ENCODE measurements around the gene RAB28. TPM values are rescaled to one million over a fixed set of nuclear protein-coding genes. Genes with fewer than 3 reads are reported as not detected.

RAB28 gene
- total and polyA plus RNA-seq, 2 of the 8 experiments (the other 6 are each of a cell fraction or from before 2014, with no cell fraction given): 16.0 to 18.7 TPM

DNA sequence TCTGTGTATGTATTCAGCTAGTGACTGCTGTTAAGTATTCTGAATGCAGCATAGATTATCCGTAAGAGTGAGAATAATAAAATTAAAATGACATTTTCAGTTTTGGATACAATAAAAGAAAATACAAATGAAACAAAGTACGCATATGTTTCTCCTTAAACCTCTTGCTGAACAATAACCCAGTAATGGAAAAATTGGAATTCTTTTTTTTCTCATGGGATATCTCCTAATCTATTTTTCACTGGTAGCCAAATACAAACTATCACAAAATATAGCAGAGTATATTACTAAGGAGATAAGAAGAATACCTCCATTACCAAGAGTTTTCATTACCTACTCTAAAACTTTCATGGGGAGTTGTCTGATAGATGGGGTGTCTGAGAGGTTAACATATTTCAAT is 6.0 kb downstream of the RAB28 start:
- H3K23me2 ChIP-seq (ENCODE audit: low read depth, low read length): peaks cover under 1% of the 10 kb centered on the region; the same call in 1 of the 2 replicates
- ChIA-PET CTCF (ENCODE audit: partially characterized antibody) (no interaction called here), POLR2A (ENCODE audit: partially characterized antibody) (no interaction called here)
- H3K9me3 ChIP-seq (ENCODE audit: insufficient read depth in 2 of 2, low read depth in 1 of 2, low read length in 1 of 2): no peaks in the 10 kb centered on the region
- peaks cover 0 to 5% (median 1%) of the 10 kb centered on the region in 4 experiments; a peak in 3 of 7 replicates for H3K4me1 ChIP-seq (replicated peaks in 1 of 4; ENCODE audit: control insufficient read depth in 3 of 4, insufficient read depth in 4 of 4, low read length in 3 of 4)
- FAIRE-seq (no peak), DNase-seq (ENCODE audit: low read depth in 1 of 2, low spot score in 2 of 2) (no peak)
- H2AFZ ChIP-seq (ENCODE audit: low read length): no peak overlapping the region
- no peak overlapping the region for H3K27ac ChIP-seq (ENCODE audit: low read depth, low read length)
- WGBS, 2 experiments (ENCODE audit: extremely low coverage in 1 of 2, insufficient coverage in 1 of 2, insufficient read length in 1 of 2, insufficient replicate concordance in 2 of 2, low coverage in 1 of 2, low lambda C conversion rate in 2 of 2, missing lambda C conversion rate in 1 of 2): 93% methylated on average over 2 of the region's 2 CpGs; no CpG with 5 or more reads in 1 of the 2 experiments
- no peaks in the 10 kb centered on the region for H3K79me1 ChIP-seq (ENCODE audit: low read depth, low read length)
- no peak overlapping the region for H2BK120ac ChIP-seq (replicated peaks; ENCODE audit: low read depth, low read length)
- H3K9ac ChIP-seq (replicated peaks in 1 of 4; ENCODE audit: extremely low read depth in 1 of 4, low read depth in 3 of 4, low read length in 3 of 4): no peak overlapping the region
- no peak overlapping the region for H4K91ac ChIP-seq (replicated peaks; ENCODE audit: insufficient read length, low read length)
- no peak overlapping the region for H2BK20ac ChIP-seq (ENCODE audit: low read length)
- no peak overlapping the region for H3K4ac ChIP-seq (replicated peaks; ENCODE audit: insufficient read length, low read depth, low read length)
- no peak overlapping the region for H2BK15ac ChIP-seq (ENCODE audit: low read length)
- no peak overlapping the region for H4K5ac ChIP-seq (ENCODE audit: insufficient read length, low read depth, low read length)
- no peak overlapping the region for H2BK12ac ChIP-seq (ENCODE audit: low read depth, low read length)
- H3K18ac ChIP-seq (ENCODE audit: extremely low read depth, low read length): no peak overlapping the region
- H4K20me1 ChIP-seq (replicated peaks in 1 of 2; ENCODE audit: control insufficient read depth in 1 of 2, insufficient read depth in 2 of 2, low read length in 2 of 2): no peaks in the 10 kb centered on the region
- peaks cover 0 to 31% of the 10 kb centered on the region in 2 experiments; a peak in 2 of 4 replicates for H3K79me2 ChIP-seq (ENCODE audit: control insufficient read depth in 1 of 2, insufficient read depth in 2 of 2, low read length in 2 of 2)
- peaks cover 0 to 10% (median 0%) of the 10 kb centered on the region in 4 experiments; a peak in 1 of 8 replicates for H3K36me3 ChIP-seq (ENCODE audit: control insufficient read depth in 2 of 4, insufficient read depth in 4 of 4, low read length in 3 of 4)
- no peak overlapping the region for H3K23ac ChIP-seq (ENCODE audit: insufficient read length)
- no peak overlapping the region for H3K4me3 ChIP-seq (ENCODE audit: extremely low read depth in 1 of 4, insufficient read depth in 2 of 4, low read depth in 3 of 4, low read length in 4 of 4)
- H3K56ac ChIP-seq (replicated peaks; ENCODE audit: insufficient read length, low read depth, low read length): no peak overlapping the region
- no peak overlapping the region for H2BK5ac ChIP-seq (ENCODE audit: low read depth, low read length)
- no peak overlapping the region for H4K8ac ChIP-seq (ENCODE audit: extremely low read depth, insufficient read depth, low read length)
- no peak overlapping the region for H2AK5ac ChIP-seq (ENCODE audit: low read depth, low read length)
- H3K4me2 ChIP-seq (ENCODE audit: insufficient read depth in 1 of 2, low read depth in 2 of 2, low read length in 2 of 2): no peak overlapping the region
- H3K27me3 ChIP-seq (replicated peaks in 1 of 4; ENCODE audit: control insufficient read depth in 3 of 4, extremely low read depth in 1 of 4, insufficient read depth in 3 of 4, low read length in 3 of 4): peaks cover 0 to 1% (median 0%) of the 10 kb centered on the region in 4 experiments; a peak in 1 of 7 replicates
- H3K14ac ChIP-seq (ENCODE audit: insufficient read length): no peak overlapping the region
- TF ChIP-seq KDM1A (IDR thresholded peaks at IDR 0.05; ENCODE audit: borderline replicate concordance, low read length): no peak
- TF ChIP-seq NANOG (IDR thresholded peaks at IDR 0.05; ENCODE audit: insufficient read depth, low read depth, low read length, poor library complexity, severe bottlenecking): no peak
- no peak for TF ChIP-seq CHD2 (IDR thresholded peaks at IDR 0.05; ENCODE audit: low read length)

Data from H1 (cell line).